Astrocyte (in vitro differentiated cells and primary cell): ENCODE results near the gene SEMA4B. TPM values are rescaled to one million over a fixed set of nuclear protein-coding genes. Genes with fewer than 3 reads are reported as not detected.

Experiments used
- total RNA-seq: library from RNA; stranded (reverse); gene quantifications from 2 replicates; pipeline ENCODE4 v1.2.1, GENCODE V29; 2021

SEMA4B gene
- total RNA-seq, 1 donor from 2014 or later, result 9.9 TPM

Other genes with a start within 250 kb of the SEMA4B start
- 26.9 and 27.2 TPM in 2 replicates for gene ZNF710, start 200.0 kb upstream of the SEMA4B start, total RNA-seq
- 76.6 and 87.3 TPM in 2 replicates for gene IDH2, start 98.9 kb upstream of the SEMA4B start, total RNA-seq
- gene CIB1, start 32.6 kb downstream of the SEMA4B start, total RNA-seq, result 49.6 and 50.7 TPM in 2 replicates
- gene GDPGP1, start 32.9 kb downstream of the SEMA4B start, total RNA-seq, result 4.1 and 6.0 TPM in 2 replicates
- 0.14 TPM in 1 of 2 replicates, not detected in the other for gene TTLL13, start 48.2 kb downstream of the SEMA4B start, total RNA-seq
- 98.5 and 98.6 TPM in 2 replicates for gene NGRN, start 64.3 kb downstream of the SEMA4B start, total RNA-seq
- 1.2 and 3.3 TPM in 2 replicates for gene ZNF774, start 151.0 kb downstream of the SEMA4B start, total RNA-seq
- 218 and 226 TPM in 2 replicates for gene IQGAP1, start 186.9 kb downstream of the SEMA4B start, total RNA-seq